Gastrocnemius medialis (tissue), 4 donors: ENCODE data around the gene GPR55. TPM values are rescaled to one million over a fixed set of nuclear protein-coding genes. Genes with fewer than 3 reads are reported as not detected.
"Not testable (repeated sequence)": the region's sequence is repeated elsewhere in the genome, so short reads cannot be mapped to it uniquely, and the experiment has no call there.

Source experiments
- ATAC-seq, 2 donors: fragments of 150-250 bp; one replicate each; pipeline ENCODE4 v1.9.1; 2016
- DNase-seq, 2 donors: peaks; one replicate each; pipeline ENCODE4 v3.0.0-alpha.2; 2019
- H3K27ac ChIP-seq, 4 donors: fragments of 200-600 bp; sonication (generic); 1 replicate in 1 of 4; 2 replicates in 3 of 4; pipeline ENCODE4 v1.5.1; 2016 to 2018; ENCODE audit warnings: mild to moderate bottlenecking in 2 of 4, moderate library complexity in 1 of 4
- H3K27me3 ChIP-seq, 3 donors: fragments of 200-600 bp; sonication (generic) in 2 of 3; 1 replicate in 1 of 3; 2 replicates in 2 of 3; pipeline versions ENCODE4 v1.5.1 to v1.6.0; 2016 to 2019; ENCODE audit warnings: mild to moderate bottlenecking in 1 of 3, moderate library complexity in 1 of 3
- H3K36me3 ChIP-seq, 2 donors: fragments of 200-600 bp; sonication (generic) in 1 of 2; one replicate each; pipeline ENCODE4 v1.5.1; 2017 to 2018
- H3K4me1 ChIP-seq, 2 donors: fragments of 200-600 bp; sonication (generic) in 1 of 2; one replicate each; pipeline ENCODE4 v1.5.1; 2016 to 2017; ENCODE audit warnings: mild to moderate bottlenecking in 2 of 2
- H3K4me3 ChIP-seq, 4 donors: fragments of 200-600 bp; sonication (generic) in 3 of 4; 1 replicate in 1 of 4; 2 replicates in 3 of 4; pipeline ENCODE4 v1.5.1; 2016 to 2019; ENCODE audit warnings: mild to moderate bottlenecking in 2 of 4
- H3K9me3 ChIP-seq, 3 donors: fragments of 200-600 bp; sonication (generic) in 2 of 3; 1 replicate in 1 of 3; 2 replicates in 2 of 3; pipeline ENCODE4 v1.5.1; 2016 to 2019
- CTCF ChIP-seq, 5 experiments: fragments of 450-650 bp in 3 of 5; fragments of 200-600 bp in 2 of 5; sonication (generic) in 2 of 5; IDR thresholded peaks in 4 of 5; conservative IDR thresholded peaks in 1 of 5; 1 replicate in 4 of 5; 2 replicates in 1 of 5; pipeline ENCODE4 v1.5.1; 2016 to 2019; ENCODE audit warnings: antibody characterized with exemption in 5 of 5, mild to moderate bottlenecking in 3 of 5, moderate library complexity in 3 of 5
- POLR2A ChIP-seq, 2 donors: fragments of 450-650 bp; IDR thresholded peaks; one replicate each; pipeline ENCODE4 v1.6.1; 2017; ENCODE audit warnings: antibody characterized with exemption in 2 of 2, mild to moderate bottlenecking in 2 of 2, moderate library complexity in 2 of 2
- in situ Hi-C, 4 donors: fragments of 200-750 bp; cut with MboI; loops; one replicate each; pipeline versions ENCODE4 v1.15.0 to v1.8.0; 2017; ENCODE audit warnings: low sequenced_read_pairs in 4 of 4
- intact Hi-C: fragments of 100-400 bp; cut with DNase I; formaldehyde crosslinking; loops from one replicate; pipeline ENCODE4 v1.15.1; 2023; ENCODE audit warnings: low total_unique reads
- total RNA-seq, 4 donors: library from RNA; depleted of rRNA; stranded (reverse); fragments of >200 nt; gene quantifications; one replicate each; pipeline versions ENCODE4 v1.1.0 to v1.2.3, GENCODE V29; 2016

Gene GPR55
- total RNA-seq, 4 donors from 2014 or later, result not detected

- H3K27ac ChIP-seq, result no peak overlapping the region
- intact Hi-C loops, result no loop called here
- H3K4me1 ChIP-seq, result no peaks in the 10 kb centered on the region
- H3K4me3 ChIP-seq, result no peak overlapping the region
- no peak for TF ChIP-seq CTCF (IDR thresholded peaks at IDR 0.05 in 4 of 5, conservative IDR thresholded peaks at IDR 0.05 in 1 of 5)
- TF ChIP-seq POLR2A (IDR thresholded peaks at IDR 0.05), result no peak
- in situ Hi-C loops, result no loop called here
- no peaks in the 10 kb centered on the region for H3K9me3 ChIP-seq
- no peaks in the 10 kb centered on the region for H3K36me3 ChIP-seq
- H3K27me3 ChIP-seq, result no peaks in the 10 kb centered on the region
- DNase-seq, result no peak
- ATAC-seq, result no peak
These were observed 44.0 kb upstream of the GPR55 start for GRCh38 chr2:230968921-230969658.

GRCh38 chr2:230968314-230968713 is 43.3 kb upstream of the GPR55 start:
- H3K36me3 ChIP-seq, H3K27me3 ChIP-seq, H3K27ac ChIP-seq, intact Hi-C loops, DNase-seq, in situ Hi-C loops, H3K9me3 ChIP-seq, ATAC-seq, H3K4me1 ChIP-seq, H3K4me3 ChIP-seq: not testable (repeated sequence)

GRCh38 chr2:230967113-230967512 is 42.1 kb upstream of the GPR55 start:
- ATAC-seq (no peak), DNase-seq (no peak)
- intact Hi-C loops (no loop called here), in situ Hi-C loops (no loop called here)
- Histone ChIP-seq H3K9me3 (no peaks in the 10 kb centered on the region), H3K27me3 (no peaks in the 10 kb centered on the region), H3K4me1 (no peaks in the 10 kb centered on the region), H3K27ac (no peak overlapping the region), H3K36me3 (no peaks in the 10 kb centered on the region), H3K4me3 (no peak overlapping the region)
- TF ChIP-seq POLR2A (IDR thresholded peaks at IDR 0.05) (no peak), CTCF (IDR thresholded peaks at IDR 0.05 in 4 of 5, conservative IDR thresholded peaks at IDR 0.05 in 1 of 5) (no peak)

GRCh38 chr2:230964136-230964730 is 39.2 kb upstream of the GPR55 start:
- H3K27ac ChIP-seq, result no peak overlapping the region
- intact Hi-C loops (no loop called here), in situ Hi-C loops (no loop called here)
- no peaks in the 10 kb centered on the region for H3K4me1 ChIP-seq
- TF ChIP-seq CTCF (IDR thresholded peaks at IDR 0.05 in 4 of 5, conservative IDR thresholded peaks at IDR 0.05 in 1 of 5) (no peak), POLR2A (IDR thresholded peaks at IDR 0.05) (no peak)
- H3K4me3 ChIP-seq, result no peak overlapping the region
- no peaks in the 10 kb centered on the region for H3K9me3 ChIP-seq
- H3K36me3 ChIP-seq, result no peaks in the 10 kb centered on the region
- no peak for DNase-seq
- ATAC-seq, result no peak
- peaks cover 0 to 3% (median 2%) of the 10 kb centered on the region in 3 donors for H3K27me3 ChIP-seq

GRCh38 chr2:230961091-230961491 is 36.0 kb upstream of the GPR55 start:
- Histone ChIP-seq H3K27ac (no peak overlapping the region), H3K9me3 (no peaks in the 10 kb centered on the region), H3K4me3 (no peak overlapping the region), H3K27me3 (peaks cover 15 to 33% (median 26%) of the 10 kb centered on the region in 3 donors), H3K4me1 (peaks cover 4 to 10% of the 10 kb centered on the region in 2 donors), H3K36me3 (no peaks in the 10 kb centered on the region)
- DNase-seq (no peak), ATAC-seq (no peak)
- in situ Hi-C loops (no loop called here), intact Hi-C loops (no loop called here)
- TF ChIP-seq CTCF (IDR thresholded peaks at IDR 0.05 in 4 of 5, conservative IDR thresholded peaks at IDR 0.05 in 1 of 5) (no peak), POLR2A (IDR thresholded peaks at IDR 0.05) (no peak)
